Measurements from ENCODE around the gene DAG1. TPM values are rescaled to one million over a fixed set of nuclear protein-coding genes. Genes with fewer than 3 reads are reported as not detected.

Gene DAG1
- total and polyA plus RNA-seq, 2 experiments from 2014 or later = 29.9 to 152 TPM

- peaks cover 14% of the 10 kb centered on the region for H3K27me3 Mint-ChIP-seq (ENCODE audit: insufficient read depth, low read depth, poor library complexity)
- ATAC-seq = peak; percentile 9
Measured at GRCh38 chr3:49428752-49429080, 41.4 kb upstream of the DAG1 start.

GRCh38 chr3:49434731-49435130 lies 35.3 kb upstream of the DAG1 start:
- Histone ChIP-seq H3K4me2 (no peak overlapping the region), H3K79me2 (replicated peaks; ENCODE audit: insufficient read depth) (no peaks in the 10 kb centered on the region), H3K4me3 (no peak overlapping the region), H3K27me3 (ENCODE audit: insufficient read depth) (no peaks in the 10 kb centered on the region), H3K36me3 (ENCODE audit: insufficient read depth) (no peaks in the 10 kb centered on the region), H3K9me2 (ENCODE audit: insufficient read depth) (no peaks in the 10 kb centered on the region), H3K27ac (ENCODE audit: low read depth) (no peak overlapping the region), H3F3A (replicated peaks; ENCODE audit: low read depth) (no peaks in the 10 kb centered on the region), H4K20me1 (replicated peaks; ENCODE audit: insufficient read depth) (no peaks in the 10 kb centered on the region), H2AFZ (no peak overlapping the region), H3K4me1 (ENCODE audit: insufficient read depth) (no peaks in the 10 kb centered on the region)
- no peak overlapping the region for H3K4me3 Mint-ChIP-seq
- H3K27me3 Mint-ChIP-seq (ENCODE audit: insufficient read depth, low read depth, poor library complexity) = peaks cover 10% of the 10 kb centered on the region
- no peaks in the 10 kb centered on the region for H3K36me3 Mint-ChIP-seq (ENCODE audit: low read depth)
- no peak for DNase-seq (ENCODE audit: low spot score)
- no peak for ATAC-seq
- no peak overlapping the region for H3K27ac Mint-ChIP-seq
- no peaks in the 10 kb centered on the region for H3K9me3 Mint-ChIP-seq
- H3K4me1 Mint-ChIP-seq = no peaks in the 10 kb centered on the region
- TF ChIP-seq CTCF (conservative IDR thresholded peaks at IDR 0.05; ENCODE audit: low read depth in 2 of 2) (no peak), EZH2 (IDR thresholded peaks at IDR 0.05; ENCODE audit: low read depth, unreplicated experiment) (no peak), POLR2AphosphoS5 (IDR thresholded peaks at IDR 0.05; ENCODE audit: low read depth) (no peak), CREB1 (CRISPR knock-in tag; IDR thresholded peaks at IDR 0.05; ENCODE audit: low read depth) (no peak), ETS1 (IDR thresholded peaks at IDR 0.05) (no peak), ZNF114 (CRISPR knock-in tag; IDR thresholded peaks at IDR 0.05) (no peak), EZH2phosphoT487 (IDR thresholded peaks at IDR 0.05; ENCODE audit: unreplicated experiment) (no peak), JUNB (IDR thresholded peaks at IDR 0.05; ENCODE audit: unreplicated experiment) (no peak)

More at GRCh38 chr3:49428752-49429080, 41.4 kb upstream of the DAG1 start:
- H3K79me2 ChIP-seq (replicated peaks; ENCODE audit: insufficient read depth) = no peaks in the 10 kb centered on the region
- H3K4me1 ChIP-seq (ENCODE audit: insufficient read depth) = no peaks in the 10 kb centered on the region
- H4K20me1 ChIP-seq (replicated peaks; ENCODE audit: insufficient read depth) = no peaks in the 10 kb centered on the region
- peak overlapping the region; percentile 70 for H3K4me2 ChIP-seq
- no peak for DNase-seq (ENCODE audit: low spot score)
- H3K36me3 ChIP-seq (ENCODE audit: insufficient read depth) = no peaks in the 10 kb centered on the region
- peak in 1 of 2 experiments; percentile 32; a peak in 1 of 4 replicates for TF ChIP-seq CTCF (conservative IDR thresholded peaks at IDR 0.05; ENCODE audit: low read depth in 2 of 2)
- TF ChIP-seq POLR2AphosphoS5 (IDR thresholded peaks at IDR 0.05; ENCODE audit: low read depth) = no peak
- Mint-ChIP-seq H3K4me1 (no peaks in the 10 kb centered on the region; the same call in 2 of the 3 replicates), H3K36me3 (ENCODE audit: low read depth) (no peaks in the 10 kb centered on the region; the same call in 2 of the 3 replicates), H3K9me3 (no peaks in the 10 kb centered on the region; the same call in 2 of the 3 replicates), H3K4me3 (peak overlapping the region; percentile 98), H3K27ac (peak overlapping the region; percentile 73; the same call in 1 of the 2 replicates)
- peak overlapping the region; percentile 71 for H3K4me3 ChIP-seq
- H3K27ac ChIP-seq (ENCODE audit: low read depth) = no peak overlapping the region
- no peaks in the 10 kb centered on the region for H3K9me2 ChIP-seq (ENCODE audit: insufficient read depth)
- H3K27me3 ChIP-seq (ENCODE audit: insufficient read depth) = no peaks in the 10 kb centered on the region
- no peaks in the 10 kb centered on the region for H3F3A ChIP-seq (replicated peaks; ENCODE audit: low read depth)
- H2AFZ ChIP-seq = peak overlapping the region; percentile 93
